Measurements from ENCODE around the gene SETD7. TPM values are rescaled to one million over a fixed set of nuclear protein-coding genes. Genes with fewer than 3 reads are reported as not detected.
A peak's percentile ranks its signal among the peaks of the same experiment; 100 is the strongest.

The SETD7 gene
- total and polyA plus RNA-seq, 4 donors, result 30.3 to 82.4 (median 58.8) TPM

GRCh38 chr4:139556724-139557555 is 921 bp upstream of the SETD7 start:
- Histone ChIP-seq H3K36me3 (ENCODE audit: control insufficient read depth in 1 of 2, insufficient read depth in 2 of 2, low read length in 1 of 2) (no peaks in the 10 kb centered on the region), H3K27ac (ENCODE audit: low read depth in 1 of 2, low read length in 2 of 2) (peak overlapping the region in 1 of 2 donors; percentile 86), H3K4me1 (ENCODE audit: control insufficient read depth in 1 of 2, insufficient read depth in 2 of 2, low read length in 2 of 2) (peaks cover 0 to 5% of the 10 kb centered on the region in 2 donors), H3K9me3 (ENCODE audit: control insufficient read depth, low read length) (no peaks in the 10 kb centered on the region), H3K27me3 (ENCODE audit: control insufficient read depth in 1 of 2, insufficient read depth in 2 of 2, low read length in 1 of 2) (no peaks in the 10 kb centered on the region), H3K4me3 (ENCODE audit: low read length in 2 of 2) (peak overlapping the region; percentile 75 to 79)
- intact Hi-C loops (cut with DNase I), result loop anchor here in 1 of 2 donors (10.0 kb wide), 1 partner anchor 102 kb away; the partner anchor contains the start of gene RAB33B
- DNase-seq (peak; percentile 73 to 88), ATAC-seq (ENCODE audit: low FRiP score) (peak; percentile 40)
- 0% methylated on average over 58 of the region's 58 CpGs for WGBS, 2 donors

GRCh38 chr4:139555705-139556070 is 331 bp downstream of the SETD7 start:
- H3K27me3 ChIP-seq (ENCODE audit: control insufficient read depth in 1 of 2, insufficient read depth in 2 of 2, low read length in 1 of 2), result no peaks in the 10 kb centered on the region
- WGBS, 2 donors, result 0% methylated on average over 44 to 49 of the region's 49 CpGs
- DNase-seq (peak; percentile 80 to 88), ATAC-seq (ENCODE audit: low FRiP score) (peak; percentile 70)
- intact Hi-C loops (cut with DNase I), result loop anchor here in 1 of 2 donors (10.0 kb wide), 1 partner anchor 101 kb away; the partner anchor contains the start of gene RAB33B
- no peaks in the 10 kb centered on the region for H3K9me3 ChIP-seq (ENCODE audit: control insufficient read depth, low read length)
- peaks cover 0 to 9% of the 10 kb centered on the region in 2 donors for H3K4me1 ChIP-seq (ENCODE audit: control insufficient read depth in 1 of 2, insufficient read depth in 2 of 2, low read length in 2 of 2)
- H3K27ac ChIP-seq (ENCODE audit: low read depth in 1 of 2, low read length in 2 of 2), result peak overlapping the region; percentile 86 to 93
- H3K4me3 ChIP-seq (ENCODE audit: low read length in 2 of 2), result peak overlapping the region; percentile 75 to 79
- no peaks in the 10 kb centered on the region for H3K36me3 ChIP-seq (ENCODE audit: control insufficient read depth in 1 of 2, insufficient read depth in 2 of 2, low read length in 1 of 2)

- WGBS, 2 donors, result 1% methylated on average over 43 to 57 of the region's 57 CpGs
- Histone ChIP-seq H3K27me3 (ENCODE audit: control insufficient read depth in 1 of 2, insufficient read depth in 2 of 2, low read length in 1 of 2) (no peaks in the 10 kb centered on the region), H3K36me3 (ENCODE audit: control insufficient read depth in 1 of 2, insufficient read depth in 2 of 2, low read length in 1 of 2) (no peaks in the 10 kb centered on the region), H3K4me3 (ENCODE audit: low read length in 2 of 2) (peak overlapping the region; percentile 75 to 79), H3K9me3 (ENCODE audit: control insufficient read depth, low read length) (no peaks in the 10 kb centered on the region), H3K27ac (ENCODE audit: low read depth in 1 of 2, low read length in 2 of 2) (peak overlapping the region; percentile 86 to 93), H3K4me1 (ENCODE audit: control insufficient read depth in 1 of 2, insufficient read depth in 2 of 2, low read length in 2 of 2) (peaks cover 0 to 9% of the 10 kb centered on the region in 2 donors)
- peak; percentile 86 for ATAC-seq (ENCODE audit: low FRiP score)
- DNase-seq, result peak; percentile 95 to 96
- intact Hi-C loops (cut with DNase I), result loop anchor here in 1 of 2 donors (10.0 kb wide), 1 partner anchor 100 kb away; the partner anchor contains the start of gene RAB33B
Observed at GRCh38 chr4:139554893-139555704, 920 bp downstream of the SETD7 start.

- peaks cover 0 to 9% of the 10 kb centered on the region in 2 donors for H3K4me1 ChIP-seq (ENCODE audit: control insufficient read depth in 1 of 2, insufficient read depth in 2 of 2, low read length in 2 of 2)
- DNase-seq, result no peak
- intact Hi-C loops (cut with DNase I), result loop anchor here in 1 of 2 donors (10.0 kb wide), 1 partner anchor 100 kb away; the partner anchor contains the start of gene RAB33B
Observed at GRCh38 chr4:139554642-139554892, 1.5 kb downstream of the SETD7 start.

GRCh38 chr4:139553751-139554641 is 2.0 kb downstream of the SETD7 start:
- H3K27ac ChIP-seq (ENCODE audit: low read depth in 1 of 2, low read length in 2 of 2), result peak overlapping the region in 1 of 2 donors; percentile 72
- no peaks in the 10 kb centered on the region for H3K9me3 ChIP-seq (ENCODE audit: control insufficient read depth, low read length)
- no peak overlapping the region for H3K4me3 ChIP-seq (ENCODE audit: low read length in 2 of 2)
- H3K36me3 ChIP-seq (ENCODE audit: control insufficient read depth in 1 of 2, insufficient read depth in 2 of 2, low read length in 1 of 2), result no peaks in the 10 kb centered on the region
- H3K4me1 ChIP-seq (ENCODE audit: control insufficient read depth in 1 of 2, insufficient read depth in 2 of 2, low read length in 2 of 2), result peaks cover 0 to 9% of the 10 kb centered on the region in 2 donors
- no peaks in the 10 kb centered on the region for H3K27me3 ChIP-seq (ENCODE audit: control insufficient read depth in 1 of 2, insufficient read depth in 2 of 2, low read length in 1 of 2)
- intact Hi-C loops (cut with DNase I), result loop anchor here in 1 of 2 donors (10.0 kb wide), 1 partner anchor 99 kb away; the partner anchor contains the start of gene RAB33B
- WGBS, 2 donors, result 29 to 34% methylated on average over 4 of the region's 4 CpGs
- no peak for ATAC-seq (ENCODE audit: low FRiP score)
- DNase-seq, result no peak

More at GRCh38 chr4:139554642-139554892, 1.5 kb downstream of the SETD7 start:
- Histone ChIP-seq H3K9me3 (ENCODE audit: control insufficient read depth, low read length) (no peaks in the 10 kb centered on the region), H3K36me3 (ENCODE audit: control insufficient read depth in 1 of 2, insufficient read depth in 2 of 2, low read length in 1 of 2) (no peaks in the 10 kb centered on the region), H3K27me3 (ENCODE audit: control insufficient read depth in 1 of 2, insufficient read depth in 2 of 2, low read length in 1 of 2) (no peaks in the 10 kb centered on the region), H3K4me3 (ENCODE audit: low read length in 2 of 2) (peak overlapping the region; percentile 58 to 75), H3K27ac (ENCODE audit: low read depth in 1 of 2, low read length in 2 of 2) (peak overlapping the region in 1 of 2 donors; percentile 72)
- no peak for ATAC-seq (ENCODE audit: low FRiP score)
- 17 to 20% methylated on average over 1 of the region's 1 CpG for WGBS, 2 donors

- Histone ChIP-seq H3K27me3 (ENCODE audit: control insufficient read depth in 1 of 2, insufficient read depth in 2 of 2, low read length in 1 of 2) (no peaks in the 10 kb centered on the region), H3K4me3 (ENCODE audit: low read length in 2 of 2) (no peak overlapping the region), H3K9me3 (ENCODE audit: control insufficient read depth, low read length) (no peaks in the 10 kb centered on the region), H3K27ac (ENCODE audit: low read depth in 1 of 2, low read length in 2 of 2) (peak overlapping the region in 1 of 2 donors; percentile 37), H3K4me1 (ENCODE audit: control insufficient read depth in 1 of 2, insufficient read depth in 2 of 2, low read length in 2 of 2) (peaks cover 0 to 9% of the 10 kb centered on the region in 2 donors), H3K36me3 (ENCODE audit: control insufficient read depth in 1 of 2, insufficient read depth in 2 of 2, low read length in 1 of 2) (no peaks in the 10 kb centered on the region)
- intact Hi-C loops (cut with DNase I), result loop anchor here in 1 of 2 donors (10.0 kb wide), 1 partner anchor 98 kb away; the partner anchor contains the start of gene RAB33B
- DNase-seq (no peak), ATAC-seq (ENCODE audit: low FRiP score) (no peak)
- 21 to 25% methylated on average over 5 of the region's 5 CpGs for WGBS, 2 donors
Observed at GRCh38 chr4:139552517-139553307, 3.3 kb downstream of the SETD7 start.

GRCh38 chr4:139550724-139551429 is 5.1 kb downstream of the SETD7 start:
- Histone ChIP-seq H3K9me3 (ENCODE audit: control insufficient read depth, low read length) (no peaks in the 10 kb centered on the region), H3K4me3 (ENCODE audit: low read length in 2 of 2) (no peak overlapping the region), H3K27ac (ENCODE audit: low read depth in 1 of 2, low read length in 2 of 2) (no peak overlapping the region), H3K27me3 (ENCODE audit: control insufficient read depth in 1 of 2, insufficient read depth in 2 of 2, low read length in 1 of 2) (no peaks in the 10 kb centered on the region), H3K36me3 (ENCODE audit: control insufficient read depth in 1 of 2, insufficient read depth in 2 of 2, low read length in 1 of 2) (peaks cover 0 to 1% of the 10 kb centered on the region in 2 donors), H3K4me1 (ENCODE audit: control insufficient read depth in 1 of 2, insufficient read depth in 2 of 2, low read length in 2 of 2) (peaks cover 0 to 9% of the 10 kb centered on the region in 2 donors)
- ATAC-seq (ENCODE audit: low FRiP score) (no peak), DNase-seq (no peak)
- intact Hi-C loops (cut with DNase I), result loop anchor here in 1 of 2 donors (10.0 kb wide), 1 partner anchor 96 kb away; the partner anchor contains the start of gene RAB33B
- WGBS, 2 donors, result 19 to 24% methylated on average over 5 of the region's 5 CpGs

Measured in aorta (tissue), 5 donors.